Stimulated activated CD4-positive, alpha-beta T cell treated with anti-CD3 and anti-CD28 coated beads, Interleukin-1b, Interleukin-23, amount 100 ng/mL, for 24 hours (primary cell): Measurements from ENCODE around the gene ST6GALNAC6.
A peak's percentile ranks its signal among the peaks of the same experiment; 100 is the strongest.

Source experiments
- DNase-seq, 4 experiments: peaks; one replicate each; pipeline ENCODE4 v3.0.0-alpha.2; 2020; ENCODE audit warnings: low read depth in 4 of 4, low spot score in 1 of 4

The ST6GALNAC6 gene

GRCh38 chr9:127917603-127918002, 18.2 kb upstream of the ST6GALNAC6 start:
- DNase-seq: no peak

GRCh38 chr9:127916720-127917581, 17.5 kb upstream of the ST6GALNAC6 start, which contains the start of gene ST6GALNAC4:
ST6GALNAC4 (minus strand) TSS chr9:127917041; CDS start chr9:127916419, 622 bp downstream.
- peak; percentile 86 to 98 (median 94) for DNase-seq

- DNase-seq: no peak
These were observed 16.7 kb upstream of the ST6GALNAC6 start for GRCh38 chr9:127915801-127916719.

GRCh38 chr9:127915325-127915752, 15.9 kb upstream of the ST6GALNAC6 start:
- no peak for DNase-seq

GRCh38 chr9:127913682-127914081, 14.3 kb upstream of the ST6GALNAC6 start:
- no peak for DNase-seq

GRCh38 chr9:127912882-127913281, 13.5 kb upstream of the ST6GALNAC6 start:
- DNase-seq: no peak

- DNase-seq: no peak
These were observed 12.9 kb upstream of the ST6GALNAC6 start for GRCh38 chr9:127912296-127912695.

- DNase-seq: no peak
These were observed 11.3 kb upstream of the ST6GALNAC6 start for GRCh38 chr9:127910613-127911205.

- no peak for DNase-seq
These were observed 10.5 kb upstream of the ST6GALNAC6 start for GRCh38 chr9:127909839-127910273.

- no peak for DNase-seq
These were observed 9.2 kb upstream of the ST6GALNAC6 start for GRCh38 chr9:127908660-127908926.

- no peak for DNase-seq
These were observed 8.7 kb upstream of the ST6GALNAC6 start for GRCh38 chr9:127907867-127908659.

GRCh38 chr9:127905788-127906191, 6.4 kb upstream of the ST6GALNAC6 start:
- DNase-seq: no peak

- no peak for DNase-seq
These were observed 5.8 kb upstream of the ST6GALNAC6 start for GRCh38 chr9:127905004-127905728.

GRCh38 chr9:127904561-127905003, 5.2 kb upstream of the ST6GALNAC6 start:
- DNase-seq: no peak

- DNase-seq: peak in 3 of 4 experiments; percentile 41 to 87 (median 60)
These were observed 4.4 kb upstream of the ST6GALNAC6 start for GRCh38 chr9:127903557-127904475.

GRCh38 chr9:127898433-127899127, 823 bp downstream of the ST6GALNAC6 start:
- no peak for DNase-seq

GRCh38 chr9:127897193-127897692, 2.2 kb downstream of the ST6GALNAC6 start:
- no peak for DNase-seq
